Fibroblast of lung (primary cell): ENCODE measurements around the gene SLC6A7.

ENCODE experiments used
- EZH2 ChIP-seq: IDR thresholded peaks from 2 replicates; pipeline ENCODE4 v1.5.1; 2012; ENCODE audit warnings: low read length, control low read depth, mild to moderate bottlenecking; ENCODE audit errors: missing control alignments
- TF ChIP-seq, protein P1 (sequence below), 2 donors: IDR thresholded peaks in 1 of 2; conservative IDR thresholded peaks in 1 of 2; 1 replicate in 1 of 2; 2 replicates in 1 of 2; pipeline ENCODE4 v1.5.1; 2011 to 2012; ENCODE audit warnings: low read length in 2 of 2, control low read depth in 1 of 2, inconsistent platforms in 1 of 2, low read depth in 1 of 2, mild to moderate bottlenecking in 1 of 2

DNA sequence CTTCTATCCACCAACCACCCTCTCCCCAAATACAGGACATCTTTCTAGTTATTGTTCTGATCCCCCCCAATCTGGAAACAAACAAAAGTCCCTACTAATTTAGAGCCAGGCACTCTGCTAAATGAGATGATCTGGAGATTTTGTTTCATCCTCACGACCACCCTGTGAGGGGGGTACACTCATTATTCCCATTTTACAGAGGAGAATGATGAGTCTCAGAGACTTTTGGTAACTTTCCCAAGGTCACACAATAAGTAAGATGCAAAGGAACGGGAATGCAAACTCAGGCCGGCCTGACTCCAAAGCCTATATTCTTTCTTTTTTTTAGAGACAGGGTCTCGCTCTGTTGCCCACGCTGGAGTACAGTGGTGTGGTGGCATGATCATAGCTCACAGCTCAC, 43.6 kb upstream of the SLC6A7 start:
- TF ChIP-seq, protein P1, sequence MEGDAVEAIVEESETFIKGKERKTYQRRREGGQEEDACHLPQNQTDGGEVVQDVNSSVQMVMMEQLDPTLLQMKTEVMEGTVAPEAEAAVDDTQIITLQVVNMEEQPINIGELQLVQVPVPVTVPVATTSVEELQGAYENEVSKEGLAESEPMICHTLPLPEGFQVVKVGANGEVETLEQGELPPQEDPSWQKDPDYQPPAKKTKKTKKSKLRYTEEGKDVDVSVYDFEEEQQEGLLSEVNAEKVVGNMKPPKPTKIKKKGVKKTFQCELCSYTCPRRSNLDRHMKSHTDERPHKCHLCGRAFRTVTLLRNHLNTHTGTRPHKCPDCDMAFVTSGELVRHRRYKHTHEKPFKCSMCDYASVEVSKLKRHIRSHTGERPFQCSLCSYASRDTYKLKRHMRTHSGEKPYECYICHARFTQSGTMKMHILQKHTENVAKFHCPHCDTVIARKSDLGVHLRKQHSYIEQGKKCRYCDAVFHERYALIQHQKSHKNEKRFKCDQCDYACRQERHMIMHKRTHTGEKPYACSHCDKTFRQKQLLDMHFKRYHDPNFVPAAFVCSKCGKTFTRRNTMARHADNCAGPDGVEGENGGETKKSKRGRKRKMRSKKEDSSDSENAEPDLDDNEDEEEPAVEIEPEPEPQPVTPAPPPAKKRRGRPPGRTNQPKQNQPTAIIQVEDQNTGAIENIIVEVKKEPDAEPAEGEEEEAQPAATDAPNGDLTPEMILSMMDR (conservative IDR thresholded peaks at IDR 0.05 in 1 of 2, IDR thresholded peaks at IDR 0.05 in 1 of 2; ENCODE audit: low read depth in 1 of 2, low read length in 2 of 2) = no peak
- TF ChIP-seq EZH2 = no peak
